ENCODE data around the gene LMBRD2.
"Not testable (repeated sequence)": the region's sequence is repeated elsewhere in the genome, so short reads cannot be mapped to it uniquely, and the experiment has no call there.

Gene LMBRD2

DNA sequence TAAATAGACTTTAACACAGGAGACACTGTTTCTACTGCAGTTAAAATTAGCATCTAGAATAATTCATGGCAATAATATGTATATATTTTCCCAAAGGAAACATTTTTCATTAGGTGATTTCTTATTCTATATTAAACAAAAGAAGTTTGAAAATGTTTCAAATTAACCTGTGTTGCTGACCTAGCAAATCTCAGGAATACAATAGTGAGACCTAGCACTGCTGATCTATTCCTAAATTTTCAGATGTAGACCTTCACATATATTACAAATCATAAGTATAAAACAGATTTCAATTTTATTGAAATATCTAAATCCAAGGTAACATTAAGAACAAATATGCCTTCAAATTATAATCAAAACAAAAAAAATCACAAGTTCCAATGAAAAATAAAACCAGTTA, 15.1 kb downstream of the LMBRD2 start:
- no peak overlapping the region for H3K27ac ChIP-seq
- TF ChIP-seq, protein P1, sequence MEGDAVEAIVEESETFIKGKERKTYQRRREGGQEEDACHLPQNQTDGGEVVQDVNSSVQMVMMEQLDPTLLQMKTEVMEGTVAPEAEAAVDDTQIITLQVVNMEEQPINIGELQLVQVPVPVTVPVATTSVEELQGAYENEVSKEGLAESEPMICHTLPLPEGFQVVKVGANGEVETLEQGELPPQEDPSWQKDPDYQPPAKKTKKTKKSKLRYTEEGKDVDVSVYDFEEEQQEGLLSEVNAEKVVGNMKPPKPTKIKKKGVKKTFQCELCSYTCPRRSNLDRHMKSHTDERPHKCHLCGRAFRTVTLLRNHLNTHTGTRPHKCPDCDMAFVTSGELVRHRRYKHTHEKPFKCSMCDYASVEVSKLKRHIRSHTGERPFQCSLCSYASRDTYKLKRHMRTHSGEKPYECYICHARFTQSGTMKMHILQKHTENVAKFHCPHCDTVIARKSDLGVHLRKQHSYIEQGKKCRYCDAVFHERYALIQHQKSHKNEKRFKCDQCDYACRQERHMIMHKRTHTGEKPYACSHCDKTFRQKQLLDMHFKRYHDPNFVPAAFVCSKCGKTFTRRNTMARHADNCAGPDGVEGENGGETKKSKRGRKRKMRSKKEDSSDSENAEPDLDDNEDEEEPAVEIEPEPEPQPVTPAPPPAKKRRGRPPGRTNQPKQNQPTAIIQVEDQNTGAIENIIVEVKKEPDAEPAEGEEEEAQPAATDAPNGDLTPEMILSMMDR (conservative IDR thresholded peaks at IDR 0.05): no peak
- TF ChIP-seq ZFX (IDR thresholded peaks at IDR 0.05): no peak

DNA sequence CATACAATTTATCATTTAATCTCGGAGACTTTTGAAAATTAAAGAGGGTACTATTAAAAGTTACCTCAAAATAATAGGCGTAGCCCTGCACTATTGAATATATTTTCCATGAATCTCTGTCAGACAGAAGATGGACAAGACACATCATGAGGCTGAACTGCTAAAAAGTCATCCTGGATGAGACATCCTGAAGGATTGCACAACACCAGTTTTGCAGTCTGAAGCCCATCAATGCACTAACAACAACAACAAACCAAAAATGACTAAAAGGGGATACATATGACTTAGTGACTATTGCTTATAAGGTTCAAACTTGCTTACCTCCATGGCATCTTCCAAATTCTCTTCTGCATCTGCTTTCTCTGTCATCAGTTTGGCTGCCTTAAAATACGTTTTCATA, 15.7 kb downstream of the LMBRD2 start:
- H3K27ac ChIP-seq: no peak overlapping the region
- TF ChIP-seq, protein P1 (conservative IDR thresholded peaks at IDR 0.05): no peak
- no peak for TF ChIP-seq ZFX (IDR thresholded peaks at IDR 0.05)

- H3K27ac ChIP-seq: not testable (repeated sequence)
These were observed 18.7 kb downstream of the LMBRD2 start for GRCh38 chr5:36133009-36133408.

DNA sequence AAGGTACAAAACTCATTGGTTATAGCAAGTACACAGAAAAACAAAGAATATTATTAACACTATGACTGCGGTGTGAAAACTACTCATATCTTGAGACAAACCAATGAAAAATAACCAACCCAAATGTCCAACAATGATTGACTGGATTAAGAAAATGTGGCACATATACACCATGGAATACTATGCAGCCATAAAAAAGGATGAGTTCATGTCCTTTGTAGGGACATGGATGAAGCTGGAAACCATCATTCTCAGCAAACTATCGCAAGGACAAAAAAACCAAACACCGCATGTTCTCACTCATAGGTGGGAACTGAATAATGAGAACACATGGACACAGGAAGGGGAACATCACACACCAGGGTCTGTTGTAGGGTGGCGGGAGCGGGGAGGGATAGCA, 22.0 kb downstream of the LMBRD2 start:
- H3K27ac ChIP-seq: not testable (repeated sequence)

- no peak overlapping the region for H3K27ac ChIP-seq
- TF ChIP-seq, protein P1 (conservative IDR thresholded peaks at IDR 0.05): no peak
These were observed 22.9 kb downstream of the LMBRD2 start for GRCh38 chr5:36128795-36129194.

DNA sequence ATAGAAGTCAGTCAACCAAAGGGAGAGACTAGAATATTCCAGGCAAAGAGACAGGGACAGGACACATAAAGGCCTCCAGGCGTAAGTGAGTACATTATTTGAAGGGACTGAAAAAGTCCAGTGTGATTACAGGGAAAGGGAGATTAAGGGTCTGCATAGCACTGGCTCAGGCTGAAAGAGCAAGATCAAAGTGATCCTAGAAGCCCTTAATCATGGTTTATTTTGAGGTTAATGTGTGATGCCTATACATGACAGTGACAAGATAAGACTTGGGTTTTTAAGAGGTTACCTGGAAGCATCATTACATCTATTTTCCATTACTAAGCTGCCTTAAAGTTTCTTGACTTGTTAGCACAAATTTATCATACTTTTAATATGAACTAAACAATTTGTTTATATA, 25.8 kb downstream of the LMBRD2 start:
- TF ChIP-seq, protein P1 (conservative IDR thresholded peaks at IDR 0.05): no peak
- TF ChIP-seq ZFX (IDR thresholded peaks at IDR 0.05): no peak
- H3K27ac ChIP-seq: no peak overlapping the region

GRCh38 chr5:36111238-36111637, 40.4 kb downstream of the LMBRD2 start:
- TF ChIP-seq ZFX (IDR thresholded peaks at IDR 0.05): no peak
- TF ChIP-seq, protein P1 (conservative IDR thresholded peaks at IDR 0.05): no peak
- no peak overlapping the region for H3K27ac ChIP-seq

DNA sequence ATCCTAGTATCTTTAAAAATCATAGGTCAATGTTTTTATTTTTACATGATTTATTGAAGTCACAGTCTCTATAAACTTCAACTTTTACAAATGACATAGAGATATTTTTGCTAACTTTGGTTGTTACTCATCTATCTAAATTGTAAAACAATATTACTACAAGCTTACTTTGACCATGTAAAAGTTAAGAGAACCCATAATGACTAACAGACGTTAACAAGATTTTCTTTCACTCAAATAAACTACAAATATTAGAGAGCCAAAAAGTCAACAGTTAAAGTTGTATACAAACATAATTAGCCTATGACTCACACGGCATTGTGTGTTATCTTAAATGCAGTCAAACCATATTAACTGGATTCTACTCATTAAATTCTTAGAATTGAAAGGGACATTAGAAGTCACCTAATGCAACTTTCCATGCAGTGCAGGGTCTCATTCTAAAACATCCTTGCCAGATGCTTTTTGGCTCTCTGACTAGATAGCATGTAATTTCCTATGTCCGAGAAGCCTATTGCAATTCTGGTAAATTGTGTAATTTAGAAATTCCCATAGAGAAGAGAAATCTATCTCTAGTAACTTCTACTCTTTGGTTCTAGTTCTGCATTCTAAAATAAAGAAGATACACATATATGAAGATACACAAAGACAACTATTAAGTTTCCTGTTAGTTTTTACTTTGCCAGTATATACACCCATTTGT, 42.8 kb downstream of the LMBRD2 start:
- TF ChIP-seq, protein P1 (conservative IDR thresholded peaks at IDR 0.05): no peak
- TF ChIP-seq ZFX (IDR thresholded peaks at IDR 0.05): no peak
- H3K27ac ChIP-seq: no peak overlapping the region
